ENCODE measurements around the gene PTH2. TPM values are rescaled to one million over a fixed set of nuclear protein-coding genes. Genes with fewer than 3 reads are reported as not detected.

The PTH2 gene
- total and polyA plus RNA-seq, 2 of the 8 experiments (the other 6 are each of a cell fraction or from before 2014, with no cell fraction given) = not detected

DNA sequence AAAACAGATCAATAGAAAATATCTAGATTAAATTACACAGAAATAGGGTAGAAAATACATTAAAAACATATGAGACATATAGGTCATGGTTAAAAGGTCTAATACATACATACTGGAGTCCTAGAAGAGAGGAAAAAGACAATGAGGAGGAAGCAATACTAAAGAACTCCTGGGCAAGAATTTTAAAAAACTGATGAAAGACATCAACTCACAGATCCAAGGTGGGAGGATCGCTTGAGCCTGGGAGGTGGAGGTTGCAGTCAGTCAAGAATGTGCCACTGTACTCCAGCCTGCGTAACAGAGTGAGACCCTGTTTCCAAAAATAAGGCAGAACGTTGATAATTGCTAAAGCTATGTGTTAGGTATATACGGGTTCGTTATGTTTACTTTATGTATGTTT is 40.6 kb downstream of the PTH2 start:
- H2BK120ac ChIP-seq (replicated peaks; ENCODE audit: low read depth, low read length) = no peak overlapping the region
- no peak overlapping the region for H2BK12ac ChIP-seq (ENCODE audit: low read depth, low read length)
- H3K27ac ChIP-seq (ENCODE audit: low read depth, low read length) = no peak overlapping the region
- no peak overlapping the region for H2BK15ac ChIP-seq (ENCODE audit: low read length)
- WGBS, 2 experiments (ENCODE audit: extremely low coverage in 1 of 2, insufficient coverage in 1 of 2, insufficient read length in 1 of 2, insufficient replicate concordance in 2 of 2, low coverage in 1 of 2, low lambda C conversion rate in 2 of 2, missing lambda C conversion rate in 1 of 2) = 94% methylated on average over 5 of the region's 5 CpGs; no CpG with 5 or more reads in 1 of the 2 experiments
- H3K36me3 ChIP-seq (ENCODE audit: control insufficient read depth in 2 of 4, insufficient read depth in 4 of 4, low read length in 3 of 4) = no peaks in the 10 kb centered on the region
- no peak overlapping the region for H2BK20ac ChIP-seq (ENCODE audit: low read length)
- no peak overlapping the region for H3K9ac ChIP-seq (replicated peaks in 1 of 4; ENCODE audit: extremely low read depth in 1 of 4, low read depth in 3 of 4, low read length in 3 of 4)
- no peak overlapping the region for H3K18ac ChIP-seq (ENCODE audit: extremely low read depth, low read length)
- no peak overlapping the region for H2BK5ac ChIP-seq (ENCODE audit: low read depth, low read length)
- no peak overlapping the region for H4K5ac ChIP-seq (ENCODE audit: insufficient read length, low read depth, low read length)
- H3K4ac ChIP-seq (replicated peaks; ENCODE audit: insufficient read length, low read depth, low read length) = no peak overlapping the region
- no peak overlapping the region for H3K4me2 ChIP-seq (ENCODE audit: insufficient read depth in 1 of 2, low read depth in 2 of 2, low read length in 2 of 2)
- H4K91ac ChIP-seq (replicated peaks; ENCODE audit: insufficient read length, low read length) = no peak overlapping the region
- no peaks in the 10 kb centered on the region for H3K23me2 ChIP-seq (ENCODE audit: low read depth, low read length)
- H3K4me3 ChIP-seq (ENCODE audit: extremely low read depth in 1 of 4, insufficient read depth in 2 of 4, low read depth in 3 of 4, low read length in 4 of 4) = no peak overlapping the region
- H4K20me1 ChIP-seq (replicated peaks in 1 of 2; ENCODE audit: control insufficient read depth in 1 of 2, insufficient read depth in 2 of 2, low read length in 2 of 2) = no peaks in the 10 kb centered on the region
- no peak overlapping the region for H2AK5ac ChIP-seq (ENCODE audit: low read depth, low read length)
- FAIRE-seq (no peak), DNase-seq (ENCODE audit: low read depth in 1 of 2, low spot score in 2 of 2) (no peak)
- ChIA-PET POLR2A (ENCODE audit: partially characterized antibody) (no interaction called here), CTCF (ENCODE audit: partially characterized antibody) (interaction anchor here (1.2 to 2.0 kb wide), 2 partner anchors 9 to 12 kb away, joined by 3 to 11 read pairs; no protein-coding TSS in a partner anchor)
- H3K4me1 ChIP-seq (replicated peaks in 1 of 4; ENCODE audit: control insufficient read depth in 3 of 4, insufficient read depth in 4 of 4, low read length in 3 of 4) = no peaks in the 10 kb centered on the region
- H3K56ac ChIP-seq (replicated peaks; ENCODE audit: insufficient read length, low read depth, low read length) = no peak overlapping the region
- H3K9me3 ChIP-seq (ENCODE audit: insufficient read depth in 2 of 2, low read depth in 1 of 2, low read length in 1 of 2) = peaks cover 0 to 7% of the 10 kb centered on the region in 2 experiments; a peak in 3 of 4 replicates
- no peak overlapping the region for H2AFZ ChIP-seq (ENCODE audit: low read length)
- no peak overlapping the region for H3K14ac ChIP-seq (ENCODE audit: insufficient read length)
- H3K79me1 ChIP-seq (ENCODE audit: low read depth, low read length) = no peaks in the 10 kb centered on the region
- H3K27me3 ChIP-seq (replicated peaks in 1 of 4; ENCODE audit: control insufficient read depth in 3 of 4, extremely low read depth in 1 of 4, insufficient read depth in 3 of 4, low read length in 3 of 4) = no peaks in the 10 kb centered on the region
- no peak overlapping the region for H3K23ac ChIP-seq (ENCODE audit: insufficient read length)
- no peak overlapping the region for H4K8ac ChIP-seq (ENCODE audit: extremely low read depth, insufficient read depth, low read length)
- H3K79me2 ChIP-seq (ENCODE audit: control insufficient read depth in 1 of 2, insufficient read depth in 2 of 2, low read length in 2 of 2) = no peaks in the 10 kb centered on the region
- TF ChIP-seq, protein P1, sequence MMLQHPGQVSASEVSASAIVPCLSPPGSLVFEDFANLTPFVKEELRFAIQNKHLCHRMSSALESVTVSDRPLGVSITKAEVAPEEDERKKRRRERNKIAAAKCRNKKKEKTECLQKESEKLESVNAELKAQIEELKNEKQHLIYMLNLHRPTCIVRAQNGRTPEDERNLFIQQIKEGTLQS (IDR thresholded peaks at IDR 0.05; ENCODE audit: insufficient read depth, low read depth, low read length) = no peak
- TF ChIP-seq, protein P2, sequence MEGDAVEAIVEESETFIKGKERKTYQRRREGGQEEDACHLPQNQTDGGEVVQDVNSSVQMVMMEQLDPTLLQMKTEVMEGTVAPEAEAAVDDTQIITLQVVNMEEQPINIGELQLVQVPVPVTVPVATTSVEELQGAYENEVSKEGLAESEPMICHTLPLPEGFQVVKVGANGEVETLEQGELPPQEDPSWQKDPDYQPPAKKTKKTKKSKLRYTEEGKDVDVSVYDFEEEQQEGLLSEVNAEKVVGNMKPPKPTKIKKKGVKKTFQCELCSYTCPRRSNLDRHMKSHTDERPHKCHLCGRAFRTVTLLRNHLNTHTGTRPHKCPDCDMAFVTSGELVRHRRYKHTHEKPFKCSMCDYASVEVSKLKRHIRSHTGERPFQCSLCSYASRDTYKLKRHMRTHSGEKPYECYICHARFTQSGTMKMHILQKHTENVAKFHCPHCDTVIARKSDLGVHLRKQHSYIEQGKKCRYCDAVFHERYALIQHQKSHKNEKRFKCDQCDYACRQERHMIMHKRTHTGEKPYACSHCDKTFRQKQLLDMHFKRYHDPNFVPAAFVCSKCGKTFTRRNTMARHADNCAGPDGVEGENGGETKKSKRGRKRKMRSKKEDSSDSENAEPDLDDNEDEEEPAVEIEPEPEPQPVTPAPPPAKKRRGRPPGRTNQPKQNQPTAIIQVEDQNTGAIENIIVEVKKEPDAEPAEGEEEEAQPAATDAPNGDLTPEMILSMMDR (IDR thresholded peaks at IDR 0.05; ENCODE audit: control extremely low read depth in 1 of 3, insufficient read depth in 1 of 3, low read depth in 1 of 3, low read length in 3 of 3) = no peak
- TF ChIP-seq, protein P3, sequence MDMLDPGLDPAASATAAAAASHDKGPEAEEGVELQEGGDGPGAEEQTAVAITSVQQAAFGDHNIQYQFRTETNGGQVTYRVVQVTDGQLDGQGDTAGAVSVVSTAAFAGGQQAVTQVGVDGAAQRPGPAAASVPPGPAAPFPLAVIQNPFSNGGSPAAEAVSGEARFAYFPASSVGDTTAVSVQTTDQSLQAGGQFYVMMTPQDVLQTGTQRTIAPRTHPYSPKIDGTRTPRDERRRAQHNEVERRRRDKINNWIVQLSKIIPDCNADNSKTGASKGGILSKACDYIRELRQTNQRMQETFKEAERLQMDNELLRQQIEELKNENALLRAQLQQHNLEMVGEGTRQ (IDR thresholded peaks at IDR 0.05; ENCODE audit: low read length) = no peak
- no peak for TF ChIP-seq BACH1 (IDR thresholded peaks at IDR 0.05; ENCODE audit: low read length)
- TF ChIP-seq SRF (IDR thresholded peaks at IDR 0.05; ENCODE audit: low read depth, low read length) = no peak
- TF ChIP-seq BRCA1 (IDR thresholded peaks at IDR 0.05; ENCODE audit: low read depth, low read length) = no peak
- no peak for TF ChIP-seq SAP30 (IDR thresholded peaks at IDR 0.05; ENCODE audit: insufficient read depth, insufficient replicate concordance, low read length)
- no peak for TF ChIP-seq MAFK (IDR thresholded peaks at IDR 0.05; ENCODE audit: low read depth, low read length)
- TF ChIP-seq CBX5 (IDR thresholded peaks at IDR 0.05; ENCODE audit: low read depth, low read length) = no peak
- TF ChIP-seq NRF1 (IDR thresholded peaks at IDR 0.05; ENCODE audit: low read depth, low read length) = no peak
